ENCODE results near the gene PSME4.
"Not testable (repeated sequence)": the region's sequence is repeated elsewhere in the genome, so short reads cannot be mapped to it uniquely, and the experiment has no call there.

Gene PSME4

DNA sequence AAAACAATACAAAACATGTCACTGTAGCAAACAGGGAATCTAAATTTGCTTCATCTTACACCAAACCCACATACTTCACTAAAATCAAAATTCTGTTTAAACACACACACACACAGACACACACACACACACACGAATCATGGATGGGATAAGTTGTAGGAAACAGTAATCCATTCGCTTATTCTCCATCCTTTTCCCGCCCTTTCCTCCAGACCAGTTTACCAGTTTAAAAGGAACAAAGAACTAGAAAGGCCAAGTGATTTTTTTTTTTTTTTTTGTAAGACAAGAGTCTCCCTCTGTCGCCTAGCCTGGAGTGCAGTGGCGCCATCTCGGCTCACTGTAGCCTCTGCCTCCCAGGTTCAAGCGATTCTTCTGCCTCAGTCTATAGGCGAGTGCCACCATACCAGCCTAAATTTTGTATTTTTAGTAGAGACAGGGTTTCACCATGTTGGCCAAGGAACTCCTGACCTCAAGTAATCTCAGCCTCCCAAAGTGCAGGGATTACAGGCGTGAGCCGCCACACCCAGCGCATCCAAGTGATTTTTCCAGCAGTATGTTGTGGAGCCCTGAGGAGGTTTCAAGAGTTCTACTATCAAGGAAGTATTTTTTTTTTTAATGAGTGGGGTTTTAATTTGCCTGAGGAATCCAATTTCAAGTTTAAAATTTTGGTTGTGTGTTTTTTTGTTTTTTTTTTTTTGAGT is 5.7 kb downstream of the PSME4 start:
- intact Hi-C loops (cut with DNase I): no loop called here
- peak in 1 of 42 donors; percentile 28 for DNase-seq

DNA sequence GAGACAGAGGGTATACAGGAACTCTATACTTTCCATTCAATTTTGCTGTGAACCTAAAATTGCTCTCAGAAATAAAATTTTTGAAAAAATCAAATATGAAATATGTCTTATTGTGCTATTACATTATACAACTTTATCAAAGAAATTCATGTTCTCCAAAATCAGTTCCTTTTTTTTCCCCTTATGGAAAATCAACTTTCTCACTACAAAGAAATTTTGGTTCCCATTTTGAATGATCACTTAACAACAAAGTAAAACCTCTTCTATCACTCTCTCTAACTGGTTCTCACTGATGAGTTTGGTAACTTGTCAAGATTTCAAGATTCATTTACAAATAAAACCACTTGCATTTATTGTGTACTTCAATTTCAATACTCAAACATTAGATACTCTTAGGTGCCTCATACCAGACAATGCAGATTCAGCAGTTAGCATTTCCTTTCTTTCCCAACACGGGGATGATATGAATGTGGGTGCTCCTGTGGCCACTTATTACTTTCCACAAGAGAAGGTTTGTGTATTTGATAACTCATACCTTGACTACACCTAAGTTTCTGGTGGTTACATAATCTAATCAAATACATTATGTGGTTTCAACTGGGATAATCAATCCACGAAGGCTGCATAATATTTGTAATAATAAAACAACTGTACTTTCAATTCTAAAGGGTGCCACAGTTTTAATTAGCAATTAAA is 6.4 kb downstream of the PSME4 start:
- intact Hi-C loops (cut with DNase I): no loop called here
- DNase-seq: peak in 1 of 42 donors; percentile 10

DNA sequence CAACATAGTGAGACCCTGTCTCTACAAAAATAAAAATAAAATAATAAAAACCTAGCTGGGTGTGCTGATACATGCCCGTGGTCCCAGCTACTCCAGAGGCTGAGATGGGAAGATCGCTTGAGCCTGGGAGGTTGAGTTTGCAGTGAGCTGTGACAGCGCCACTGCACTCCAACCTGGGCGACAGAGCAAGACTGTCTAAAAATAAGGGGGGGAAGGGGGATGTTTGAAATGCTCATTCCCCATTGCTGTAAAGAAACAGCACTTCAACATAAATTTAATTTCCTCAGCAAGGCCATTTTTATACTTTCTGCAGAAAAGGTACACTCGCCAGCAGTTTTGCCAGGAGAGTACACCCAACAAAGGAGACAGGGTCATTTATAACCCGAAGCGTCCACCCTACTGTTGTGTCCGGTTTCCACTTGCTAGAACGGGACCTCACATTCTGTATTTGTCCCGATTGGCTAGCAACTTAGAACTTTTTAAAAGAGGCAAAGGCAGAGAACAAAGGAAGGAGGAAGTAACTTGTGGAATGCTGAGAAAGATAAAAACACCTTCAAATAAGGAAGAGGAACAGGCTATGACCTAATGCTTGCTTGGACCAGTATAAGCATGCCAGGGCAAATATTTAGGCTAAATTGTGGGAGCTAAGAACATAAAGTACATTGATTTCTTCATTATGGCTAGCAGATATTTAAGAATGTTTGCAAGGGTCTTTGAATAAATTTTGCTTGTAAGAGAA is 9.1 kb downstream of the PSME4 start:
- DNase-seq; intact Hi-C loops (cut with DNase I): not testable (repeated sequence)

DNA sequence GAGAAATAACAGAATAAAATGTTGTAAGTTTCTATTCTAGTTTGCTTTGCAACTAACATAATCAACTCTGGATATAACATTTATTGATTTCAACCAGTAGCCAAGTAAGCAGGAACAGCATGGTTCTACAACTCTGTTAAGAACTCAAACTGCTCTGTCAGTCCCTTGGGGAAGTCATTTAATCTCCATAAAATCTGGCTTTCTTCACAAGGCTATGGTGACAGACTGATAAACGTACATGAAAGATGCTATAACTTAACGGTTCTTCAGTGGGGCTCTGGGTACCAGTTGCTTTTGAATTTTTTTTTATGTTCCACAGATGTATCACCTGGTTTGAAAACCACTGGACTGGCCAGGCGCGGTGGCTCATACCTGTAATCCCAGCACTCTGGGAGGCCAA is 10.3 kb downstream of the PSME4 start:
- intact Hi-C loops (cut with DNase I): no loop called here
- DNase-seq: no peak

DNA sequence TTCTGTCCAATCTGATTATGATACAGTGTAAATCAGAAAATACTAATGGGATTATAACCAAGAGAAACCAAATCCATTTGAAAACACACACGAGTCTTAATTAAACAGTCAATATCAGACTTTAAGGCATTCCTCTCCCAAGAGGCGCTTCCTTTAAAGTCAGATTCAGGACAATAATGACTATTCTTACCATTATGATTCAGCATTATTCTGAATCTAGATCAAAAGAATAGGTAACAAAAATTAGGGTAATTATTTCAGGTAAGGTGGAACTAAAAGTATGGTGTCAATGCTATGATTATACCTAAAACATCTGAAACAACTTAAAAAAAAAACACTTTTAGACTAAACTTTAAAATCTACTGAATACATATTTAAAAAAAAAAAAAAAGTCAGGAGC is 12.3 kb downstream of the PSME4 start:
- intact Hi-C loops (cut with DNase I): no loop called here
- DNase-seq: no peak

DNA sequence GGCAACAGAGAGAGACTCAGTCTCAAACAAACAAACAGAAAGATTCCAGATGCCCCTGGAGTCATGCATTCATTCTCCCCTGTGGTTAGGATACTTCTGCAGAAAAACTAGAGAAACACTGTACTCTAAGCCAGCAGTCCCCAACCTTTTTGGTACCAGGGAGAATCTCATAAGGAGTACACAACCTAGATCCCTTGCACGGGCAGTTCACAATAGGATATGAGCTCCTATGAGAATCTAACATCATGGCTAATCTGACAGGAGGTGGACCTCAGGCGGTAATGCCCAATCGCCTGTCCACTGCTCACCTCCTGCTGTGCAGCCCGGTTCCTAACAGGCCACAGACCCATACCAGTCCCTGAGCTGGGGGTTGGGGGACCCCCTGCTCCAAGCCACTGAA is 18.3 kb downstream of the PSME4 start:
- intact Hi-C loops (cut with DNase I): no loop called here
- no peak for DNase-seq

DNA sequence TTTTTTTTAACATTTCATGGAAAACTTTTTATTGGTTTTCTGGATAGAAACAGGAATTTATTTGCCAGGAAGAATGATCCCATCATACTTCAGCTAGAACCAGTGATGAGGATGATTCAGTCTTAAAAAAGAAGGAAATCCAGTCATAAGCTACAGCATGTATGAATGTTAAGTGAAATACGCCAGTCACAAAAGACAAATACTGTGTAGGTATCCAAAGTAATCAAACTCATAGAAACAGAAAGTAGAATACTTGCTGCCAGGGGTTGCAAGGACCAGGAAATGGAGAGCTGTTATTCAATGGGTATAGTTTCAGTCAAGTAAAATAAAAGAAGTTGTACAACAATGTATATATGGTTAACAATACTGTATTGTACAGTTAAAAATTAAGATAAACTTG is 21.3 kb downstream of the PSME4 start:
- intact Hi-C loops (cut with DNase I): no loop called here
- no peak for DNase-seq

DNA sequence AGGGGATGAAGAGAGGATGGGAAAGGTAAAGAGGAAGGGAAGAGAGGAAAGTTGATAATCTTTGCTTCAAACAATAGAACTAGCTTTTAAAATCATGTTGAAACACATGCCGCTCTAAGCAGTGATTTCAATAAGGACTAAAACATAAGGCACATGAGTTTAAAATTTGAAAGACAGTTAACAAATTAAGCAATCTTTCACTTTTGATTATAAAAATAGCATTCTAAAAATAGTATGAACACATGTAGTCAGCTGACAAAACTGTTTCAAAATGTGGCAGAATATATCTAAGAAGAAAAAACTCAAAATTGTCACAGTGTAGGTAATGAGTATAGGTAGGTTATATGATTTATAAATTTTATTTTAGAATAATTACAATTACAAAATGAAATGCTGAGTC is 25.3 kb downstream of the PSME4 start:
- no peak for DNase-seq
- intact Hi-C loops (cut with DNase I): no loop called here

DNA sequence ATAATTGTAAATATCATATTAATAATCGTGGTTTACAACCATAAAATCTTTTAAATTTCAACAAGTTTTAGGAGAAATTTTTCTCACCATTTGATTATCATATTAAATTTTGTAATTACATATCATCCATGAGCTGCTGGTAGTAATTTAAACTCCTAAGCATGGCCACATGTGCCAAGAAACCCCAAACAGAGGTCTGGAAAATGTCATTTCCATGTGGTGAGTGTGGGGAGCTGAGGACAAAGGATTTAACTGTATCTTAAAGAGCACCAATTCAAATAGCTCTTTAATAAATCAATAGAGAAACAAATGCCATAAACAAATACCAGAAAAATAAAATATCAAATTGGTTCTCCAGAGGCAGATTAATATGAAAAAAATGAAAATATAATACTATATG is 26.3 kb downstream of the PSME4 start:
- intact Hi-C loops (cut with DNase I): no loop called here
- DNase-seq: no peak

DNA sequence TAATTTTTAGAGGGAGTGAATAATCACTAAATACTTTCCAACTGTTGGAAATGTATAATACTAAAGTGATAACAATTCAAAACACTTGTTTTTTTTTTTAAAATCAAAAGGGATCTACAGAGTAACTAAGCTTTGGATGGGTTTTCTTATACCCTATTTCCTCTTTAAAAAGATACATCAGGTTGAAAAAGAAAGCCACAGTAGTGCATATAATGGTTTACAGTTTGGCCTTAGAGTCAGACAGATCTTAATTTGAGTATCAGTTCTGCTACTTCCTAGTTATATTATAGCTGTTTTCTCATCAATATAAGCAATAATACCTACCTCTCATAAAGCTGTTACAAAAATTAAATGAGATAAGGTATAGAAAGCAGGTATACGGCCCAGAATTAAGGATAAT is 28.5 kb downstream of the PSME4 start:
- no peak for DNase-seq
- intact Hi-C loops (cut with DNase I): no loop called here

DNA sequence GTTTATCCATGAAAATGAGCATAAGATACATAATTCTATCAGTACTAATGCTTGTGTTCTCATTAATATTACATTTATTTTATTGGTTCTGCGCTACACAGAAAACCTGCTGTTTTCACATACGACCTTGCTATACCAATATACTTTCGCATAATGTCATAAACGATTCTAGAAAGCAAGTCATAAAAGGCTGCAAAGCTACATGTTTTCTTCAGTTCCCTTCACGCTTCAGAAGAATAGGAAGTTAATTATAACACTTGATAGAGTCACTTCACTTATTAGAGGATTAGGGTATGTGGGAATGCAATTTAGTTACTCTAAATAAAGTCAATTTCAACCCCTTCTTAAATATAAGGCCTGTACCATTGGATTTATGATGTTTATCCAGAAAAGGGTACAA is 29.0 kb downstream of the PSME4 start:
- intact Hi-C loops (cut with DNase I): no loop called here
- no peak for DNase-seq

DNA sequence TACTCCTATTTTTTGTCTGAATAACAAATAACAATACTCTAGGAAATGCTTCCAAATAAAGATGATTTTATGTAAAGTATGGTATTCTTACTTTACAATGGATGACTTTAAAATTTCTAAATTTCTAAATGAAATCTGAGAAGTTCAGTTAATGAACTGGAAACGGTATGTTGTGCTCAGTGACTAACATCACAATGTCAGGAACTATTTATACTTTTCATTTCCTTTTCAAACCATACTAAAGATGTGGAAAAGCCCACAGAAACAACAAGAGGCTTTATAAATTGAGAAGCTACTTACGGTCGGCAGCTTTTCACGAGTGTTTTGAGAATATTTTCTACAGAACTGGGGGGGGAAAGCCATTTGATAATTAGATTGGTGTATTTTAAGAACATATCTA is 31.1 kb downstream of the PSME4 start:
- intact Hi-C loops (cut with DNase I): no loop called here
- no peak for DNase-seq

DNA sequence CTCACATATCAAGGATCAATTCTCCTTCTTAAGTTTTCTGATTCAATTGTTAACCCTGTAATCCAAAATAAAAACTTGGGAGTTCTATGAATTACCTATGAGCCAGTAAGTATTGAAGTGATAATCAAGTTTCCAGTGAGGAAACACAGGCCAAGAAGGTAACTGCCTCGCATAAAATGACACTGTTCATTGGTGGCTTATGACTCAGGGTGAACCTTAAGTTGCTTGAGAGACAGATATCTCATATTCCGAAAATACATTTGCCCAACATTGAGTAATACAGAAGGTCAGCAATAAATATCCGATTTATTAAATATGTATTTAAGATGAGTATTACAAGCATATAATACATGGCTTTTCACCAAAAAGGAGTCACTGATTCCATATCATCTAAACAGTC is 31.9 kb downstream of the PSME4 start:
- intact Hi-C loops (cut with DNase I): no loop called here

DNA sequence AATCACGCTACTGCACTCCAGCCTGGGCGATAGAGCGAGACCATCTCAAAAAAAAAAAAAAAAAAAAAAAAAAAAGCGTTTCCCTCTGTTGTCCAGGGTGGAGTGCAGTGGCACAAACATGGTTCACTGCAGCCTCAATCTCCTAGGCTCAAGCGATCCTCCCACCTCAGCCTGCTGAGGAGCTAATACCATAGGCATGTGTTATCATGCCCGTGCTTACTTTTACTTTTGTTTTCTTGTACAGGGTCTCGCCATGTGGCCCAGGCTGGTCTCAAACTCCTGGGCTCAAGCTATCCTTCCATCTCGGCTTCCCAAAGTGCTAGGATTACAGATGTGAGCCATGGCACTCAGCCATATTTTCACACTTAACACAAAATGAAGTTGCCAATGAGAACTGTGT is 37.5 kb downstream of the PSME4 start:
- intact Hi-C loops (cut with DNase I): no loop called here
- DNase-seq: no peak

More for the DNA sequence above, 31.9 kb downstream of the PSME4 start:
- no peak for DNase-seq

DNA sequence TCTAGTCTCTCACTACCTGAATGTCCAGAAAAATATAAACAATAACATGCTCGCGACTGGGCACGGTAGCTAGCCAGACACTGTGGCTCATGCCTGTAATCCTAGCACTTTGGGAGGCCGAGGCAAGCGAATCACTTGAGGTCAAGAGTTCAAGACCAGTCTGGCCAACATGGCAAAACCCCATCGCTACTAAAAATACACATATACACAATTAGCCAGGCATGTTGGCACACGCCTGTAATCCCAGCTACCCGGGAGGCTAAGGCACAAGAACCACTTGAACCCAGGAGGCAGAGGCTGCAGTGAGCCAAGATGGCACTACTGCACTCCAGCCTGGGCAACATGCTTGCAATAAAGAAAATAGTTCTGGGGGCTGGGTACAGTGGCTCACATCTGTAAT is 44.5 kb downstream of the PSME4 start:
- intact Hi-C loops (cut with DNase I); DNase-seq: not testable (repeated sequence)

DNA sequence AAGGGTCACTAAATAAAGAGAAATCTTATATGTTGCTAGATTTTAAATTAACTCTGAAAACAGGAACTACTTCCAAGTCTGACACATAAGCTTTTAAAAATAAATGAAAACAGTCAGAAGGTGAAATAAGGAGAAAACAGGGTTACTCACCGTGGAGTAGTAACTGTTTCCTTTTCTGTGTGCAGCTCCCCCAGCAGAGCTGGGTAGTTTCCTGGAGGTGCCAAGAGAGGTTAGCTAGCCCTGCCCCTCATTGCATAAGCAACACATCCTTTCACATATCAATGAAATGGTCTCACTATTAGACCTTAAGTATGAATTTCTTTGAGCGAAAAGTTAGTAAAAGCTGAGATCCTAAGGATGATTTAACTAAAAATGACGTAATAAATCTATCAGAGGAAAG is 57.1 kb downstream of the PSME4 start:
- no peak for DNase-seq
- intact Hi-C loops (cut with DNase I): no loop called here

DNA sequence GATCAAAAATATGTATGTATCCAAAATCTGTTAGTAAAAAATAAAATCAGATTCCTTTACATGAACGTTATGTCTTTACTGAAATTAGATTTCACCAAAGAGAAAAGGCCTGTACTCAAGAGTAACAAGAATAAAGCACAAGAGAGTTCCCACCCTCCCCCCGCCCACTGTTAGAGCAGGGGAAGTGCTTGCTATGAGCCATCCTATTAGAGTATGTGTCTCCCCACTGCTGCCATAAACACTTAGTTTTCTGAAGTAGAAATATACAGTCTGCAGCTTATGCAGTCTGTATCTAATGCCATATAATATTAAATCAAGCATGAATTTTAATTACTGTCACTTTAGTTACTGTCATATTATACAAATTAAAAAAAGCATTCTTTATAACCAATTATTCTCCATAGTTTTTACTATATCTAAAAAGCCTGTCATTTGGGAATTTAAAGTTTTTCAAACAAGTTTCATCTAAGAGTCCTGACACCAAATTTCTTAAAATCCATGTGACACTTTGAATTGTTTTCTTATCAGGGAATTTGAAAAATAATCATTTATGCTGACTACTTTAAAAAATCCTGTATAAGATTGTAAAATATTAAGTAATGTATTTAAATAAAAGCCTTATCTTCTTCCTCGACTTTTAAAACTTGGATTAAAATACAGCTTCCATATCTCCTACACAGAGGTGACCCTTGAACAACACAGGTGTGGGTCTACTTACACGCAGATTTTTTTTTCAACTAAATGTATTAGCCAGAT is 59.2 kb downstream of the PSME4 start:
- intact Hi-C loops (cut with DNase I): no loop called here

DNA sequence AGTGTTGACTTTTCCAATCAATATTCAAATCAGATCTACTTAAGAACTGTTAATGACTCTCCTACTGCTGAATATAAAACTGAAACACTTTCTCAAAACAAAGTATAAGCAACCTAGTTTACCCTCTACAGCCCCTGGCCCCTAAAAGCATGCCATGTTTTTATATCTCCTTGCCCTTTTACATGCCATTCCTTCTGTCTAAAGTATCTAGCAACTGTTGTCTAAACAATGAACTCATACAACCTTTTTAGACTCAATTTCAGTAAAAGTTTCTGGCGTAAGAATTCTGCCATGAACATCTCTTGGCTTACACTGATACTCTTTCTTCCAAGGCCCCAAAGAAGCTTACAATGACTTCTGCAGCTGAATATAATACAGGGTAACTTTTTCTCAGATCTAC is 63.2 kb downstream of the PSME4 start:
- intact Hi-C loops (cut with DNase I): no loop called here
- DNase-seq: no peak

More for the DNA sequence above, 59.2 kb downstream of the PSME4 start:
- no peak for DNase-seq

DNA sequence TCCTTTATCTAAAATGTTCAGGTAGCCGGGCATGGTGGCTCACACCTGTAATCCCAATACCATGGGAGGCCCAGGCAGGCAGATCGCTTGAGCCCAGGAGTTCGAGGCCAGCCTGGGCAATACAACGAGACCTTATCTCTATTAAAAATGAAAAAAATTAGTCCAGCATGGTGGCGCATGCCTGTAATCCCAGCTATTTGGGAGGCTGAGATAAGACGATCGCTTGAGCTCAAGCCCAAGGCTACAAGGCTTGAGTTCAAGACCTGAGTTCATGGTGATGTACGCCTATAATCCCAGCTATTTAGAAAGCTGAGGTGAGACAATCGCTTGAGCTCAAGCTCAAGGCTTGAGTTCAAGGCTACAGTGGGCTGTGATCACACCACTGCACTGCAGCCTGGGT is 65.4 kb downstream of the PSME4 start:
- DNase-seq: no peak
- intact Hi-C loops (cut with DNase I): no loop called here

DNA sequence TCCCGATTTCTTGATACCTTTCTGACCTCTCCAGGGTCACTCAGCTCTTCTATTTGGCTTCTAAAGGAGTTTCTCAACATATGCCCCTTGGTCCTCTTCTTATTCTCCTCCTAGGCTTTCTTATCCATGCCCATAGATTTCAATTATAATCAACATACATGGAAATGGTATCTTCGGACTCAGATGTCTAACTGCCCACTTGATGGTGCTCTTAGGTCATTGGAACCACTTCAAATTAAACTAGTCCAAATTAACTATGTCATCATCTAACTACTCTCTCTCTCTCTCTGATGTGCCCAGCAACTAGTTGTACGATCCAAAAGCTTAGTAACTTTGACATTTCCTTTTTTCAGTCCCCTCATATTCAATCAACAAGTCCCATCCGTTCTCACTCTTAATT is 67.8 kb downstream of the PSME4 start:
- peak in 2 of 42 donors; percentile 19 to 23 for DNase-seq

More for the DNA sequence above, 67.8 kb downstream of the PSME4 start:
- intact Hi-C loops (cut with DNase I): no loop called here
